ENCODE data around the gene SELENON.

The SELENON gene

DNA sequence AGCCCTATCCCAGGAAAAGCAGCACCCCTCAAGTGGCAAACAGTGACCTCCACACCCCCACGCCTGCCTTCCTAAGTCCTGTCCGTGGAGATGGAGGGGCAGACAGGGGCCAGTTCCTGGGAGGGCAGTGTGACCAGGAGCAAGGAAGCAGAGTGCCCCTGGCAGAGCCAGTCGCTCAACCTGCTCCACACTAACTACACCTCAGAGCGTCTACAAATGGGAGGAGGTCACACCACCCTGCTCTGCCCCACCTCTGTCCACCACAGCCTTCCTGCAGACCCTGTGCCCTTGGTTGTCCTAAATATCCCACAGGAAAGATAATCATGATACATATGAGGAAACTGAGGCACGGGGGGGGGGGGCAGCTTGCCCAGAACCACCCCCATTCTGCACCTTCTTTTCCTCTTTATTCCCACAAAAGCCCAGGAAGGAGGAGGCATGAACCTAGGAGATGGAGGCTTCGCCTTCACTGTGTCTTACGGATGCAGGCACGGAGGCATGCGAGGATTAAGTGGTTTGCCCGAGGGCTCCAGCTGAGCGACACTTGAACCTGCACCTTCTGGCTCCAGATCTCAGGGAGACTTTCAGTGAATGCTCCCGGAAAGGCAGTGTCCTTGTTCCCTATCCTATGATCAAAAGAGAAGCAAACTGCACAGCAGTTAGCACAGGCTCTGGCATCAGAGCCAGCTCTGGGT is 42.7 kb upstream of the SELENON start:
- TF ChIP-seq, protein P1, sequence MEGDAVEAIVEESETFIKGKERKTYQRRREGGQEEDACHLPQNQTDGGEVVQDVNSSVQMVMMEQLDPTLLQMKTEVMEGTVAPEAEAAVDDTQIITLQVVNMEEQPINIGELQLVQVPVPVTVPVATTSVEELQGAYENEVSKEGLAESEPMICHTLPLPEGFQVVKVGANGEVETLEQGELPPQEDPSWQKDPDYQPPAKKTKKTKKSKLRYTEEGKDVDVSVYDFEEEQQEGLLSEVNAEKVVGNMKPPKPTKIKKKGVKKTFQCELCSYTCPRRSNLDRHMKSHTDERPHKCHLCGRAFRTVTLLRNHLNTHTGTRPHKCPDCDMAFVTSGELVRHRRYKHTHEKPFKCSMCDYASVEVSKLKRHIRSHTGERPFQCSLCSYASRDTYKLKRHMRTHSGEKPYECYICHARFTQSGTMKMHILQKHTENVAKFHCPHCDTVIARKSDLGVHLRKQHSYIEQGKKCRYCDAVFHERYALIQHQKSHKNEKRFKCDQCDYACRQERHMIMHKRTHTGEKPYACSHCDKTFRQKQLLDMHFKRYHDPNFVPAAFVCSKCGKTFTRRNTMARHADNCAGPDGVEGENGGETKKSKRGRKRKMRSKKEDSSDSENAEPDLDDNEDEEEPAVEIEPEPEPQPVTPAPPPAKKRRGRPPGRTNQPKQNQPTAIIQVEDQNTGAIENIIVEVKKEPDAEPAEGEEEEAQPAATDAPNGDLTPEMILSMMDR (IDR thresholded peaks at IDR 0.05; ENCODE audit: extremely low read depth, insufficient read depth, missing control alignments): no peak
- DNase-seq (ENCODE audit: low spot score): no peak
- in situ Hi-C loops (cut with MboI; ENCODE audit: low pct_unique_long_range_greater_than_20kb, low sequenced_read_pairs, unreplicated experiment): no loop called here

DNA sequence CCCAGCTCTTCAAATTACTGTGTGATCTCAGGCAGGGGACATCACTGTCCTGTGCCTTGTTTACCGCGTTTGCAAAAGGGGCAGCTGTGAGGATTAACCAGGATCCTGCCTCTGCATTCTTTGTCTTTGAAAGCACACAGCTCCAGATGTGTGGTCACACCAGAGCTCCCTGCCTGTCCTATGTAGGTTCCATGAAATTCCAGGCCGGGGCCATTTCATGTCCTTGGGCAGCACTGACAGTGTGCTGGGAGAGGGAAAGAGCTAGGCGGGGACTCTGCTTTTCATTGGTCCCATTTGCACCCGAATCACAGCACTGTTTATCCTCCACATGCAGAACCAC is 42.2 kb upstream of the SELENON start:
- no peak for DNase-seq (ENCODE audit: low spot score)
- in situ Hi-C loops (cut with MboI; ENCODE audit: low pct_unique_long_range_greater_than_20kb, low sequenced_read_pairs, unreplicated experiment): no loop called here

DNA sequence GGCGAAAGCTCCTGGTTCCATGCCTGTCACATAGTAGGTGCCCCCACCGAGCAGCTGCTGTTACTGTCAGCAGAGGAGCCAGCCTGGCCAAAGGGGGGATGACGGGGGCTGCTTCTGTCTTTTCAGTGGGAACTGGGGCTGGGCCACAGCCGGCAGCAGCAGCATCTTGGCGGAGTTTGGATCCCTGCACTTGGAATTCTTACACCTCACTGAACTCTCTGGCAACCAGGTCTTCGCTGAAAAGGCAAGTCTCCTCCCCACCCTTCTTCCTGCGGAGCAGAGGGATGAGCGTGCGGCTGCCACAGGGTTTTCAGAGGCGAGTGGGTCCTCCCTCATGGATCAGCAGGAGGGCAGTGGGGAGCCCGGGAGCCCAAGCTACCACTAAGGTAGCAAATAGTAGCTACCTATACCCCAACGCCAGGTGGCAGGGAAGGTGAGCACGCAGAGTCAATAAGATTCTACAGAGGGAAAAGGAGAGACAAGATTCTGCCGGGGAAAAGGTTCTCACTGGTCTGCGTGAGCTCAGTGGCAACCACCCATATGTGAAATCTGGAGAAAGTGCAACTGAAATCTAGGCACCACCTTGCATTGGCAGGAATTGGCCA is 41.4 kb upstream of the SELENON start:
- DNase-seq (ENCODE audit: low spot score): no peak
- in situ Hi-C loops (cut with MboI; ENCODE audit: low pct_unique_long_range_greater_than_20kb, low sequenced_read_pairs, unreplicated experiment): no loop called here
- TF ChIP-seq, protein P1 (IDR thresholded peaks at IDR 0.05; ENCODE audit: extremely low read depth, insufficient read depth, missing control alignments): no peak

More for the DNA sequence above, 42.2 kb upstream of the SELENON start:
- TF ChIP-seq, protein P1 (IDR thresholded peaks at IDR 0.05; ENCODE audit: extremely low read depth, insufficient read depth, missing control alignments): no peak

DNA sequence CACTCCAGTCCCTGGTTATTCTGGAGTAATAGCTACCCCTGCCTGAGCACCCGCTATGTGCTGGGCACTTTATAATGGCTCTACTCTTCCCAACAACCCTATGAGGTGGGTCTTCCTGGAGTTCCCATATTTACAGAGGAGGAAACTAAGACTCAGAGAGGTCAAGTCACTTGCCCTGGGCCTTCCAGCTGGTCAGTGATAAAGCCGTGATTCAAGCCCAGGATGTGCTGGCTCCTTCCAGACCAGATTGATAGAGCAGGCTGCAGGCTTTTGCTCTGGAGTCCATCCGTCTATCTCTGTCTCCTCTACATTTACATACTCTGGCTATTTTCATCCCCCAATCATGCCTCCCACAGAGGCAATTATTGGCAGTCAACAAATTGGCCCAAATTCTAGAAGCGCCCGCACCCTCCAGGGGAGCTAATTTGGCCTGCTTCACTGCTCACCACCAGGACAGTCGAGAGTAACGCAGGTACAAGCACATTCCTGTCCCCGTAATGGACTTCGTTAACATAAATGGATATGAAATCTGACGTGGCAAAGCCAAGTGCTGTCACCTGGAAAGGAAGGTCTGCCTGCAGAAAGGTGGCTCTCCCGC is 39.8 kb upstream of the SELENON start:
- in situ Hi-C loops (cut with MboI; ENCODE audit: low pct_unique_long_range_greater_than_20kb, low sequenced_read_pairs, unreplicated experiment): no loop called here
- DNase-seq (ENCODE audit: low spot score): no peak
- TF ChIP-seq, protein P1 (IDR thresholded peaks at IDR 0.05; ENCODE audit: extremely low read depth, insufficient read depth, missing control alignments): no peak

DNA sequence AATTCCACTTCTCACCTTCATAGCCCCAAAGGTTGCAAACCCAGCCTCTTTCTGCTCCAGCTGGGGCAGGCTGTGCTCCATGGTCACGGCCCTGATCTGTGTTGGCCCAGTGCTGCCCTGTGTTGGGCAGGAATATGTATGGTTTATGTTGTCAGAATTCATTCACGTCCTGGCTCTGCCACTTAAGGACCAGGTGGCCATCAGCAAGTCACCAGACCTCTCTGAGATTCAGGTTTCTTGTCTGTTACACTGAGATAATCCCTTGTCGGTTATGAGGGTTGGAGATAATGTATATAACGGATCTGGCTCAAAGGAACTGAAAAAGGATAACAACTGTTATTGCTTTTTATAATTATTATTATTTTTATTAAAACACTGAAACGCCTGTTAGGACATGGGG is 39.1 kb upstream of the SELENON start:
- in situ Hi-C loops (cut with MboI; ENCODE audit: low pct_unique_long_range_greater_than_20kb, low sequenced_read_pairs, unreplicated experiment): no loop called here
- TF ChIP-seq, protein P1 (IDR thresholded peaks at IDR 0.05; ENCODE audit: extremely low read depth, insufficient read depth, missing control alignments): no peak
- no peak for DNase-seq (ENCODE audit: low spot score)

DNA sequence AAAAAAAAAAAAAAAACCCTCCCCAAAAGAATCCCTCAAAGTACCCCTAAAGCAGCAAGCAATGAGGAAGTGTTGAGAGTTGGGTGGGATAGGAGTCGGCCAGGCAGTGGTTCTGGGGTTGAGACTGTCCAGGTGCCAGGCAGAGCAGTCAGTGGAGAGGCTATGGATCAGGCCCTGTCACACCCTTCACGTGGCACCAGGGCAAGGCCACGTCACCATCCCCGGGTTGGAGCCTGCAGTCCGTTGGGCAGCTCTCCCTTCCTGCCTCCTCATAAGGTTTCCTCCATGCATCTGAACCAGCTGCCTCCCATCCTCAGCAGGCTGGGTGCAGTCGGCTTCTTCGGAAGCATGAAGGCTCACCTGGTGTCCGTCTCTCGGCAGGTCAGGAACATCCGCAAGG is 36.5 kb upstream of the SELENON start:
- TF ChIP-seq, protein P1 (IDR thresholded peaks at IDR 0.05; ENCODE audit: extremely low read depth, insufficient read depth, missing control alignments): no peak
- no peak for DNase-seq (ENCODE audit: low spot score)
- in situ Hi-C loops (cut with MboI; ENCODE audit: low pct_unique_long_range_greater_than_20kb, low sequenced_read_pairs, unreplicated experiment): no loop called here
